PC-9 (cell line): ENCODE measurements around the gene MED13L. TPM values are rescaled to one million over a fixed set of nuclear protein-coding genes. Genes with fewer than 3 reads are reported as not detected.

Experiments used
- BruUV-seq: library from RNA; stranded (reverse); fragments of 400-500 nt; replicated peaks from 2 replicates; lab custom pipeline; 2021; lab: Mats Ljungman, UMichigan
- CTCF ChIA-PET: fragments of 300-600 bp; sonication (Branson Sonifier 250); formaldehyde crosslinking; loops from one replicate; lab custom pipeline; 2022; ENCODE audit warnings: antibody characterized with exemption; lab: Charles Lee
- POLR2A ChIA-PET: fragments of 300-600 bp; sonication (Branson Sonifier 250); formaldehyde crosslinking; loops from one replicate; lab custom pipeline; 2022; ENCODE audit warnings: antibody characterized with exemption; ENCODE audit not compliant: unreplicated experiment; lab: Charles Lee
- DNase-seq, 2 experiments: peaks; one replicate each; pipeline versions ENCODE4 v3.0.0 to v3.0.0-alpha.2; 2015 to 2022; ENCODE audit warnings: mixed read lengths in 1 of 2
- H2AFZ ChIP-seq: fragments of 200-600 bp; sonication (generic); 2 replicates; pipeline ENCODE4 v1.8.1; 2017; ENCODE audit warnings: antibody characterized with exemption
- H3F3A ChIP-seq: fragments of 200-600 bp; sonication (generic); 2 replicates; pipeline ENCODE4 v1.8.1; 2017; ENCODE audit warnings: antibody characterized with exemption, mild to moderate bottlenecking, low read depth; ENCODE audit not compliant: insufficient read depth
- H3K27ac ChIP-seq: fragments of 200-600 bp; sonication (generic); 2 replicates; pipeline ENCODE4 v1.6.1; 2016; ENCODE audit warnings: mixed run types
- H3K27me3 ChIP-seq: fragments of 200-600 bp; sonication (generic); 2 replicates; pipeline ENCODE4 v1.6.1; 2016; ENCODE audit warnings: low read depth, mixed run types; ENCODE audit not compliant: insufficient read depth
- H3K36me3 ChIP-seq: fragments of 200-600 bp; sonication (generic); 2 replicates; pipeline ENCODE4 v1.6.1; 2016; ENCODE audit warnings: low read depth, mixed run types
- H3K4me1 ChIP-seq: fragments of 200-600 bp; sonication (generic); replicated peaks from 2 replicates; pipeline ENCODE4 v1.6.1; 2016; ENCODE audit warnings: mixed run types; ENCODE audit not compliant: insufficient read depth
- H3K4me2 ChIP-seq: fragments of 200-600 bp; sonication (generic); 2 replicates; pipeline ENCODE4 v1.6.1; 2017; ENCODE audit warnings: mixed run types
- H3K4me3 ChIP-seq: fragments of 200-600 bp; sonication (generic); 2 replicates; pipeline ENCODE4 v1.6.1; 2016; ENCODE audit warnings: mixed run types
- H3K79me2 ChIP-seq: fragments of 200-600 bp; sonication (generic); 2 replicates; pipeline ENCODE4 v1.6.1; 2017; ENCODE audit warnings: low read depth, mixed run types
- H3K9me2 ChIP-seq: fragments of 200-600 bp; sonication (generic); 2 replicates; pipeline ENCODE4 v1.8.1; 2017; ENCODE audit warnings: mild to moderate bottlenecking; ENCODE audit not compliant: insufficient read depth
- H3K9me3 ChIP-seq: fragments of 200-600 bp; sonication (generic); 2 replicates; pipeline ENCODE4 v1.8.1; 2016; ENCODE audit warnings: low read depth; ENCODE audit not compliant: insufficient read depth
- H4K20me1 ChIP-seq: fragments of 200-600 bp; sonication (generic); 2 replicates; pipeline ENCODE4 v1.8.1; 2017; ENCODE audit not compliant: insufficient read depth
- CTCF ChIP-seq: fragments of 200-600 bp; sonication (generic); conservative IDR thresholded peaks from 2 replicates; pipeline ENCODE4 v1.6.1; 2017; ENCODE audit warnings: mixed run types, antibody characterized with exemption, mild to moderate bottlenecking, moderate library complexity
- EZH2 ChIP-seq: fragments of 200-600 bp; sonication (generic); IDR thresholded peaks from 2 replicates; pipeline ENCODE4 v1.8.0; 2017; ENCODE audit warnings: antibody characterized with exemption, low read depth
- intact Hi-C: fragments of 100-400 bp; cut with micrococcal nuclease; formaldehyde crosslinking; loops from one replicate; pipeline ENCODE4 v1.10.0; 2022; ENCODE audit not compliant: unreplicated experiment
- total RNA-seq: library from RNA; stranded (reverse); gene quantifications from 2 replicates; pipeline ENCODE4 v1.2.3, GENCODE V29; 2021

Gene MED13L
- total RNA-seq, 1 experiment from 2014 or later, result 89.5 TPM

DNA sequence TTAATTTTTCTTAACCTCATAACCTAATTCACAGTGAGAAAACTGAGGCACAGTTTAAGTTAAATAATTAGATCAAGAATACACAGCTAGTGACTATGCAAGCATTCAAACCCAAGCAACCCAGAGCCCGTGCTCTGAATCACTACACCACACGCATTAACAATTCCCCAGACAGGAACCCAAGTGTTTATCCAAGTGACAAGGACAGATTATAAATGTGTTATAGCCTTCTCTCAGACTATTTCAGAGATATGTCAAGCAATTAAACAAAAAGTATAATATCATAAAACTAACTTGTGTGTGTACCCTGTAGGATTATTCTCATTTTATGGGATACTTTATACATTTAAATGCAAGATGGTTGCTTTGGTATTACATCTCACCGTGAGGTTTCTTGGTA lies 43.8 kb downstream of the MED13L start:
- no peak overlapping the region for H3K4me3 ChIP-seq
- intact Hi-C loops, result no loop called here
- peaks cover 28% of the 10 kb centered on the region for H4K20me1 ChIP-seq
- ChIA-PET POLR2A (no interaction called here), CTCF (no interaction called here)
- peaks cover 89% of the 10 kb centered on the region for H3K79me2 ChIP-seq
- no peak overlapping the region for H3K4me2 ChIP-seq
- H3K9me3 ChIP-seq, result no peaks in the 10 kb centered on the region
- no peak overlapping the region for H3K27ac ChIP-seq
- peaks cover 13% of the 10 kb centered on the region for H3F3A ChIP-seq
- no peaks in the 10 kb centered on the region for H3K9me2 ChIP-seq
- peaks cover 9% of the 10 kb centered on the region; the same call in 1 of the 2 replicates for H3K4me1 ChIP-seq
- H3K36me3 ChIP-seq, result no peaks in the 10 kb centered on the region
- no TSS peak for BruUV-seq
- H3K27me3 ChIP-seq, result no peaks in the 10 kb centered on the region
- TF ChIP-seq EZH2 (no peak), CTCF (no peak)
- DNase-seq, result no peak
- H2AFZ ChIP-seq, result no peak overlapping the region

- peaks cover 28% of the 10 kb centered on the region for H4K20me1 ChIP-seq
- TF ChIP-seq CTCF (no peak), EZH2 (no peak)
- peaks cover 83% of the 10 kb centered on the region for H3K79me2 ChIP-seq
- ChIA-PET CTCF (no interaction called here), POLR2A (interaction anchor here (0.6 kb wide), 1 partner anchor 19 kb away, joined by 8 read pairs; no protein-coding TSS in a partner anchor)
- BruUV-seq, result no TSS peak
- no peaks in the 10 kb centered on the region; the same call in 1 of the 2 replicates for H3F3A ChIP-seq
- no peak for DNase-seq
- H3K9me3 ChIP-seq, result no peaks in the 10 kb centered on the region
- H3K27ac ChIP-seq, result no peak overlapping the region
- H3K4me2 ChIP-seq, result no peak overlapping the region
- no peaks in the 10 kb centered on the region for H3K36me3 ChIP-seq
- no peaks in the 10 kb centered on the region for H3K9me2 ChIP-seq
- H3K4me1 ChIP-seq, result no peaks in the 10 kb centered on the region
- intact Hi-C loops, result no loop called here
- no peak overlapping the region for H2AFZ ChIP-seq
- no peaks in the 10 kb centered on the region for H3K27me3 ChIP-seq
- H3K4me3 ChIP-seq, result no peak overlapping the region
Observed at GRCh38 chr12:116227811-116228210, 49.7 kb downstream of the MED13L start.

DNA sequence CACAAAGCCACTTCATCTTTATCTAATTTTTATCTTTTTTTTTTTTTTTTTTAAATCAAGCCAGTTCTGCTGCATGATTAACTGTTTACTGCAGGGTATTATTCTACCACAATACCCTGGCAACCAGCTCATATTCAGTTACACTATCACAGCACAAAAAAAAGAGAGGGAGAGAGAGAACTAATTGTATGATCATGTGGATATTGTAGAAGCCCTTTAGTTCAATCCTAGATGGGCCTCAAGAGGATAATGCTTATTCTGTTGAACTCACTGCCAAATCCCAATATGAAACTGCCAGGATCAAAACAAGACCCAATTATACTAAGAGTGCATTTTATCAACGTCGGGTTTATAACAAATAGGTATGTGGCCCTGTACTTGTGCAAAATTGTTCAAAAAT lies 51.5 kb downstream of the MED13L start:
- no peak for DNase-seq
- H3K27me3 ChIP-seq, result no peaks in the 10 kb centered on the region
- H3K4me1 ChIP-seq, result no peaks in the 10 kb centered on the region
- no peak overlapping the region for H3K4me2 ChIP-seq
- ChIA-PET CTCF (no interaction called here), POLR2A (no interaction called here)
- no peak overlapping the region for H3K4me3 ChIP-seq
- H3F3A ChIP-seq, result no peaks in the 10 kb centered on the region; the same call in 1 of the 2 replicates
- H4K20me1 ChIP-seq, result peaks cover 35% of the 10 kb centered on the region
- peaks cover 86% of the 10 kb centered on the region for H3K79me2 ChIP-seq
- H3K27ac ChIP-seq, result no peak overlapping the region
- TF ChIP-seq EZH2 (no peak), CTCF (no peak)
- no peaks in the 10 kb centered on the region for H3K9me2 ChIP-seq
- H3K36me3 ChIP-seq, result no peaks in the 10 kb centered on the region
- intact Hi-C loops, result no loop called here
- H3K9me3 ChIP-seq, result no peaks in the 10 kb centered on the region
- no TSS peak for BruUV-seq
- H2AFZ ChIP-seq, result no peak overlapping the region
